HepG2 (cell line): Measurements from ENCODE around the gene PFAS. TPM values are rescaled to one million over a fixed set of nuclear protein-coding genes. Genes with fewer than 3 reads are reported as not detected.
A peak's percentile ranks its signal among the peaks of the same experiment; 100 is the strongest.

Experiments
- CAMTA2 ChIP-seq: sonication (generic); formaldehyde crosslinking; IDR thresholded peaks from 2 replicates; pipeline ENCODE4 v1.4.0; 2020; ENCODE audit warnings: mild to moderate bottlenecking, missing genetic modification reagents, borderline replicate concordance
- CHD4 ChIP-seq: fragments of 200-600 bp; sonication (generic); IDR thresholded peaks from 2 replicates; pipeline ENCODE4 v1.7.0; 2017; ENCODE audit warnings: mild to moderate bottlenecking, low read length, borderline replicate concordance
- GLI4 ChIP-seq: sonication (generic); formaldehyde crosslinking; IDR thresholded peaks from 2 replicates; pipeline ENCODE4 v1.5.1; 2020; ENCODE audit warnings: missing genetic modification reagents, mild to moderate bottlenecking, moderate library complexity, borderline replicate concordance
- MBD4 ChIP-seq: IDR thresholded peaks from 2 replicates; pipeline ENCODE4 v1.6.1; 2012; ENCODE audit warnings: low read length, inconsistent platforms, borderline replicate concordance
- MEIS2 ChIP-seq: sonication (generic); formaldehyde crosslinking; IDR thresholded peaks from 2 replicates; pipeline ENCODE4 v1.9.0; 2021; ENCODE audit warnings: mild to moderate bottlenecking, missing genetic modification reagents
- MXD4 ChIP-seq: IDR thresholded peaks from 2 replicates; pipeline ENCODE4 v1.6.1; 2016; ENCODE audit warnings: mild to moderate bottlenecking, missing biosample characterization, missing genetic modification reagents
- PREB ChIP-seq: sonication (generic); formaldehyde crosslinking; IDR thresholded peaks from 2 replicates; pipeline ENCODE4 v1.4.0; 2020; ENCODE audit warnings: missing genetic modification reagents
- SP2 ChIP-seq: sonication (generic); formaldehyde crosslinking; IDR thresholded peaks from 2 replicates; pipeline ENCODE4 v1.5.1; 2020; ENCODE audit warnings: mild to moderate bottlenecking, missing genetic modification reagents
- TARDBP ChIP-seq: sonication (generic); formaldehyde crosslinking; IDR thresholded peaks from 2 replicates; pipeline ENCODE4 v1.8.0; 2022; ENCODE audit warnings: mild to moderate bottlenecking, missing genetic modification reagents
- TFAP4 ChIP-seq: sonication (generic); IDR thresholded peaks from 2 replicates; pipeline ENCODE4 v1.6.1; 2016; ENCODE audit warnings: low read depth, borderline replicate concordance
- ZNF230 ChIP-seq: sonication (generic); formaldehyde crosslinking; IDR thresholded peaks from 2 replicates; pipeline ENCODE4 v1.4.0; 2020; ENCODE audit warnings: mild to moderate bottlenecking, missing genetic modification reagents
- ZNF24 ChIP-seq: fragments of 450-650 bp; IDR thresholded peaks from 2 replicates; pipeline ENCODE4 v1.6.1; 2017; ENCODE audit warnings: antibody characterized with exemption, mild to moderate bottlenecking
- ZNF318 ChIP-seq: sonication (generic); formaldehyde crosslinking; IDR thresholded peaks from 2 replicates; pipeline ENCODE4 v1.4.0; 2020; ENCODE audit warnings: mild to moderate bottlenecking, missing genetic modification reagents
- ZNF543 ChIP-seq: sonication (generic); formaldehyde crosslinking; IDR thresholded peaks from 2 replicates; pipeline ENCODE4 v1.4.0; 2020; ENCODE audit warnings: mild to moderate bottlenecking, missing genetic modification reagents
- ZNF557 ChIP-seq: sonication (generic); formaldehyde crosslinking; IDR thresholded peaks from 2 replicates; pipeline ENCODE4 v1.4.0; 2020; ENCODE audit warnings: missing genetic modification reagents
- ZNF710 ChIP-seq: sonication (generic); formaldehyde crosslinking; IDR thresholded peaks from 2 replicates; pipeline ENCODE4 v1.5.0; 2020; ENCODE audit warnings: mild to moderate bottlenecking, missing genetic modification reagents, borderline replicate concordance
- ZNF780A ChIP-seq: sonication (generic); formaldehyde crosslinking; IDR thresholded peaks from 2 replicates; pipeline ENCODE4 v1.8.0; 2022; ENCODE audit warnings: mild to moderate bottlenecking, missing genetic modification reagents, moderate library complexity
- ZNF878 ChIP-seq: sonication (generic); formaldehyde crosslinking; IDR thresholded peaks from 2 replicates; pipeline ENCODE4 v1.8.1; 2023; ENCODE audit warnings: mild to moderate bottlenecking, missing genetic modification reagents, moderate library complexity
- ZSCAN22 ChIP-seq: sonication (generic); formaldehyde crosslinking; IDR thresholded peaks from 2 replicates; pipeline ENCODE4 v1.4.0; 2020; ENCODE audit warnings: mild to moderate bottlenecking, missing genetic modification reagents
- polyA plus RNA-seq, 8 experiments: library from polyadenylated mRNA; depleted of rRNA in 3 of 8; stranded (reverse) in 7 of 8; unstranded in 1 of 8; fragments of >200 nt; fragmentation: Illumina TruSeq in 4 of 8; extraction: Trizol in 4 of 8; gene quantifications; 2 replicates each; pipeline versions ENCODE4 v1.2.1 to v1.2.3, GENCODE V29; 2011 to 2016; ENCODE audit warnings: low read depth in 4 of 8, missing spikeins in 1 of 8, mixed read lengths in 1 of 8; ENCODE audit not compliant: insufficient read depth in 1 of 8
- total RNA-seq, 5 experiments: library from RNA; depleted of rRNA; stranded (reverse); fragments of >200 nt; fragmentation: Illumina TruSeq; extraction: Trizol; gene quantifications; 2 replicates each; pipeline ENCODE4 v1.2.3, GENCODE V29; 2016; ENCODE audit warnings: low read depth in 1 of 5

PFAS gene
- total and polyA plus RNA-seq, 2 of the 13 experiments (the other 11 are each of a cell fraction or from before 2014, with no cell fraction given) = 49.4 to 58.2 TPM

- 0 out of 2 replicates have a peak, but pooled peaks have one; percentile 1 for TF ChIP-seq ZNF230
- TF ChIP-seq ZSCAN22 (CRISPR knock-in tag) = 0 out of 2 replicates have a peak, but pooled peaks have one; percentile 0
- TF ChIP-seq CAMTA2 (CRISPR knock-in tag) = peak; percentile 76; the same call in 1 of the 2 replicates
- TF ChIP-seq ZNF878 = 0 out of 2 replicates have a peak, but pooled peaks have one; percentile 58
- peak; percentile 7; the same call in 1 of the 2 replicates for TF ChIP-seq CHD4
- 0 out of 2 replicates have a peak, but pooled peaks have one; percentile 43 for TF ChIP-seq ZNF710 (CRISPR knock-in tag)
- peak; percentile 9; the same call in 1 of the 2 replicates for TF ChIP-seq ZNF780A (CRISPR knock-in tag)
- 0 out of 2 replicates have a peak, but pooled peaks have one; percentile 6 for TF ChIP-seq GLI4 (CRISPR knock-in tag)
- no peak for TF ChIP-seq TARDBP
- TF ChIP-seq ZNF318 (CRISPR knock-in tag) = no peak
- TF ChIP-seq MEIS2 (CRISPR knock-in tag) = peak; percentile 92
- no peak for TF ChIP-seq ZNF24
- TF ChIP-seq PREB (CRISPR knock-in tag) = no peak
- TF ChIP-seq MXD4 (CRISPR knock-in tag) = 0 out of 2 replicates have a peak, but pooled peaks have one; percentile 12
- 0 out of 2 replicates have a peak, but pooled peaks have one; percentile 14 for TF ChIP-seq SP2
- 0 out of 2 replicates have a peak, but pooled peaks have one; percentile 52 for TF ChIP-seq MBD4
- 0 out of 2 replicates have a peak, but pooled peaks have one; percentile 1 for TF ChIP-seq ZNF557 (CRISPR knock-in tag)
- 0 out of 2 replicates have a peak, but pooled peaks have one; percentile 1 for TF ChIP-seq TFAP4
- no peak for TF ChIP-seq ZNF543 (CRISPR knock-in tag)
Observed at GRCh38 chr17:8222380-8222629, 26.8 kb upstream of the PFAS start (continued).
